SK-N-MC (cell line): Measurements from ENCODE around the gene FRMD4A.

ENCODE experiments used
- EZH2 ChIP-seq: fragments of 200-600 bp; sonication (generic); IDR thresholded peaks from one replicate; pipeline ENCODE4 v1.6.1; 2017; ENCODE audit warnings: antibody characterized with exemption
- POLR2AphosphoS5 ChIP-seq: IDR thresholded peaks from 2 replicates; pipeline ENCODE4 v1.6.1; 2012; ENCODE audit warnings: mild to moderate bottlenecking, low read depth, low read length, borderline replicate concordance

DNA sequence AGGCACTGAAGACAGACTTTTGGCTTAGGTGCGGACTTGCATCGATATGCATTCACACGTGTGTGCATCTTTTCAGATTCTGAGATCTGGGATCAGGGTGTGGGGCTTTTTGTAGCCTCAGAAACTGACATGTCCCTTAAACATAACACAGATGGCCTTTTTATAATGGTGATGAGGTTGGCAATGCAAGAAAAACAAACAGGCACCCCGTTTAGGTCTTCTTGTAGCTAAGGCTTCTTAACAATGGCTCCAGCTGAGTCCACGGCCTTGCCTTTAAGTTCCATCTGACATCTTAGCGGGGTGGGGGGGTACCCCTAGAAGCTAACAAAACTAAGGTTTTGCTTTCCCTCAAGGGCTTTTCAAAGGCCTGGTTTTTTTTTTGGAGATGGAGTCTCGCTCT is 597.7 kb downstream of the FRMD4A start:
- TF ChIP-seq POLR2AphosphoS5 (no peak), EZH2 (no peak)
